SKM-1 treated with dmso at 0.1 percent for 144 hours (cell line): ENCODE data around the gene UST.
"Not testable (repeated sequence)": the region's sequence is repeated elsewhere in the genome, so short reads cannot be mapped to it uniquely, and the experiment has no call there.

ENCODE experiments used
- DNase-seq: peaks from one replicate; lab custom pipeline; 2025; ENCODE audit not compliant: unreplicated experiment; lab: John Stamatoyannopoulos, UW

UST gene

GRCh38 chr6:149103950-149104349, 357.1 kb downstream of the UST start:
- DNase-seq = not testable (repeated sequence)

DNA sequence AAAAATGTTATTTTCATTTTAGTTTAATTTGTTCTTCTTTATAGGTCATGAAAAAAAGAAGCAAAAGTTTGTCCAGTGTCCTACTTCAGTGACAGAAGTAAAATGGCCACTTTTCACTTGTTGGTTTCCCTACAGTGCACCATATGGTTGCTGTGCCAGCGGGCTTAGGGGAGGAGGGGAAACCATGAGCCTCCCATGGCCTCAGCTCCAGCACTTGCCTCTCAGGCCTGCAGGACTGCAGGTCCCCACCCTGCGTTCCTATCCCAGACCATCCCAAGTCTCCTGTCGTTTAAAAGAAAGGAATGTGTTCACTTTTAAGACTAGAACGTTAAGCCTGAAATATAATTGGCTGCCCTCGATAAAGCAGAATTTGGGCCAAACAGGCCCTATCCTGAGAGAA, 360.7 kb downstream of the UST start:
- DNase-seq = no peak

GRCh38 chr6:149108038-149108748, 361.4 kb downstream of the UST start:
- DNase-seq = no peak

DNA sequence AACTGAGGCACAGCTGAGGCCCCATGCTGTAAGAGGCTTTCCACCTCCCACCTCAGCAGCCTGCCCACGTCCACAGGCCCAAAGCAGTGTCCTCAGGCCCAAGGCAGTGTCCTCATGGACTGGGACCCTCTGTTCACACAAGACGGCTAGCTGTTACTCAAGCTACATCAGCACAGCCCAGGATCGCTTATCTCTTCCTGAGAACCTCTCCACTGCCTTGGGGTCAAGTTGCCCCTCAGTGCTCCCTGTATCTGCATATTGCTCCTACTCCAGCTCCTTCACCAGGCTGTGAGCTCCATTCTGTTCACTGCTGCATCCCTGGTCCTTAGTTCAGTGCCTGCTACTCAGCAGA, 361.9 kb downstream of the UST start:
- no peak for DNase-seq

DNA sequence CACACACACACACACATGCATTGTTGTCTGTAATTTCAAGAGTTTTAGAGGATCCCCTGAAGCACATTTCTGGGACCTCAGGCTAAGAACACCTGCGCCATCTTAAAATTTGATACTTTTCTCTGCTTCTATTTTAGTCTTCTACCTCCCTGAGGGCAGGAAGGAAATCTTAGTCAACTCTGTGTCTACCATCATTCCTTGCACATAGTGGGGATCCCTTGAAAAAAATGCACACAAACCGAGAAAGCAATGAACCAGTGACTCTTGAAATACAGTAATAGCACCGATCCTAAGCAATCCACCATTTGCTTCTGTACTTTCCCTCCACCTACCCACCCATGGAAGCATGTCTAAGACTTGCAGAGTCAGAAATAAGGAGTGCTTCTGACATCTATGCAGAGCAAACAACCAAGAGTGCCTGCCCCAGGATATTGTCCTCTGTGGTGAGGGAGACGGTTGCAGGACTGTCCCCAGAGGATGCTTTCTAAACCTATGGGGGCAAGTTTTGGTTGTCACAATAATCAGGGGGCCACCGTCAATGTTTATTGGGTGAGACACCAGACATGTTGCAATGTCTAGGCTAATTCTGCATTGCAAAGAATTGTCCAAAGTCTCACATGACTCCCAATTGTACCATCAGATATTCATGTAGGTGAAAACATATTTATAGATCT, 362.7 kb downstream of the UST start:
- DNase-seq = no peak

- DNase-seq = no peak
Measured at GRCh38 chr6:149111556-149112115, 364.8 kb downstream of the UST start.

DNA sequence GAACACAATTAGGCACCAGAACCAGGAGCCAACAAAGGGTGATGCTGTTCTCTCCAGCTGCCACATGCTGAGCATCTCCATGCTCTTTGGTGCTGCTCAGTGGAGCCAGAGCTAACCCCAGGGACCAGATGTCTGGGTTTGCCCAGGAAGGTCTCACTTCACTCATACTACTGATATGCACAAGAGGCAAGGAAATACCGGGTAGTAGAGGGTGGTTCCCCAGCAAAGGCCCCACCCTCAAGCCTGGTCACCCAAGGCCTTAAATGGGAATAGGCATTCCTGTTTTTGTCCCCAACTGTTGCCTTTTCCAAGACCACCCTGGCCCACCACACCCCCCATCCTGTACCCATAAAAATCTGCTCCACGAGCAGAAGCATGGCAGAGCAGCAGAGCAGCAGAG, 366.1 kb downstream of the UST start:
- DNase-seq = no peak

DNA sequence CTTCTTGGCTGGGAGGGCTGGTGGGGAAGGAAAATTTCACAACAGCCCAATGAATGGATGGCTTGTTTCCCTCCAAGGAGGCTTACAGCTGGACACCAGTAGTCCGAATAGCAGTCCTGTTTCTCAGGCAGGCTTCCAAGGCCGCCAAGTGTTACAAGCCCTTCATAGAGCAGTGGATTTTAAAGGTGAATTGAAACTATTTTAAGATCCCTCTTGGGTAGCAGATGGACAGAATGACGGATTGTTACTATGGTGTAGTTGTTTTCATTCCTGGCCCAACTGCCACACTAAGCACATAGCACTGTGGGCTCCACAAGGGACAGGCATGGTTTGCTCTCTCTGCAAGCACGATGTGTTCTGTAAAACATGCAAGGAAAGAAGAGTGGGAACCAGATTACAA, 367.3 kb downstream of the UST start:
- no peak for DNase-seq

GRCh38 chr6:149118737-149119653, 372.2 kb downstream of the UST start:
- DNase-seq = no peak

DNA sequence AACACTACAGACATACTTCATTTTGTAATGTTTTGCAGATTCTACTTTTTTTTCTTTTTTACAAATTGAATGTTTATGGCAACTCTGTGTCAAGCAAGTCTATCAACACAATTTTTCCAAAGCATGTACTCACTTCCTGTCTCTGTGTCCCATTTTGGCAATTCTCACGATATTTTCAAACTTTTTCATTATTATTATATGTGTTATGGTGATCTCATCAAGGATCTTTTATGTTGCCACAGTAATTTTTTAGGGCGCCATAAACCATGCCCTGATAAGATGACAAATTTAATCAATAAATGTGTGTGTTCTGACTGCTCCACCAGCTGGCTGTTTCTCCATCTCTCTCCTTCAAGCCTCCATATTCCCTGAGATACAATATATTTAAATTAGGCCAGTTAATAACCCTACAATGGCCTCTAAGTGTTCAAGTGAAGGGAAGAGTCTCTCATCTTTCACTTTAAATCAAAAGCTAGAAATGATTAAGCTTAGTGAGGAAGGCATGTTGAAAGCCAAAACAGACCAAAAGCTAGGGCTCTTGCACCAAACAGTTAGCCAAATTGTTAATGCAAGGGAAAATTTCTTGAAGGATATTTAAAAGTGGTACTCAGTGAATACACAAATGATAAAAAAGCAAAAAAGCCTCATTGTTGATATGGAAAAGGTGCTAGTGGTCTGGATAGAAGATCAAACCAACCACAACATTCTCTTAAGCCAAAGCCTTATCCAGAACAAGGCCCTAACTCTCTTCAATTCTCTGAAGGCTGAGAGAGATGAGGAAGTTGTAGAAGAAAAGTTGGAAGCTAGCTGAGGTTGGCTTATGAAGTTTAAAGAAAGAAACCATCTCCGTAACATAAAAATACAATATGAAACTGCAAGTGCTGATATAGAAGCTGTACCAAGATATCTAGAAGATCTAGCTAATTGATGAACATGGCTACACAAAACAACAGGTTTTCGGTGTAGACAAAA, 376.3 kb downstream of the UST start:
- no peak for DNase-seq

DNA sequence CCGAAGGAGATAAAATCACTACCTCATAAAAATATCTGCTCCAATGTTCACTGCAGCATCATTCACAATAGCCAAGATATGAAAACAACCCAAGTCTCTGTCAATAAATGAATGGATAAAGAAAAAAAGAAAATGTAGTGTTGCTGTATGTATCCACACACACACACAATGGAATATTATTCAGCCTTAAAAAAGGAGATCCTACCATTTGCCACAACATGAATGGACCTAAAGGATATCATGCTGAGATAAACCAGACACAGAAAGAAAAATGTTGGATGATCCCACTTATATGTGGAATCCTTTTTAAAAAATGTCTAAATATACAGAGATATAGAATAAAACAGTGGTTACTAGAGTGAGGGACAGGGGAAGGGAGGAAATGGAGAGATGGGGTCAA, 378.5 kb downstream of the UST start:
- no peak for DNase-seq
